Body of pancreas (tissue), 4 donors: ENCODE results near the gene CARD8.

ENCODE experiments used
- CTCF ChIP-seq, 7 experiments: fragments of 450-650 bp in 4 of 7; fragments of 200-600 bp in 3 of 7; sonication (generic) in 3 of 7; IDR thresholded peaks; one replicate each; pipeline ENCODE4 v1.5.1; 2016 to 2019; ENCODE audit warnings: antibody characterized with exemption in 7 of 7
- POLR2A ChIP-seq, 3 donors: fragments of 450-650 bp; IDR thresholded peaks; one replicate each; pipeline ENCODE4 v1.6.1; 2016; ENCODE audit warnings: antibody characterized with exemption in 3 of 3, mild to moderate bottlenecking in 2 of 3

- TF ChIP-seq CTCF (IDR thresholded peaks at IDR 0.05) (no peak), POLR2A (IDR thresholded peaks at IDR 0.05) (no peak)
These were observed 48.2 kb upstream of the CARD8 start for GRCh38 chr19:48303866-48304265.
